ENCODE data around the gene RERE. TPM values are rescaled to one million over a fixed set of nuclear protein-coding genes. Genes with fewer than 3 reads are reported as not detected.
A peak's percentile ranks its signal among the peaks of the same experiment; 100 is the strongest.

RERE gene
- total RNA-seq, 4 donors from 2014 or later = 118 to 244 (median 131) TPM

DNA sequence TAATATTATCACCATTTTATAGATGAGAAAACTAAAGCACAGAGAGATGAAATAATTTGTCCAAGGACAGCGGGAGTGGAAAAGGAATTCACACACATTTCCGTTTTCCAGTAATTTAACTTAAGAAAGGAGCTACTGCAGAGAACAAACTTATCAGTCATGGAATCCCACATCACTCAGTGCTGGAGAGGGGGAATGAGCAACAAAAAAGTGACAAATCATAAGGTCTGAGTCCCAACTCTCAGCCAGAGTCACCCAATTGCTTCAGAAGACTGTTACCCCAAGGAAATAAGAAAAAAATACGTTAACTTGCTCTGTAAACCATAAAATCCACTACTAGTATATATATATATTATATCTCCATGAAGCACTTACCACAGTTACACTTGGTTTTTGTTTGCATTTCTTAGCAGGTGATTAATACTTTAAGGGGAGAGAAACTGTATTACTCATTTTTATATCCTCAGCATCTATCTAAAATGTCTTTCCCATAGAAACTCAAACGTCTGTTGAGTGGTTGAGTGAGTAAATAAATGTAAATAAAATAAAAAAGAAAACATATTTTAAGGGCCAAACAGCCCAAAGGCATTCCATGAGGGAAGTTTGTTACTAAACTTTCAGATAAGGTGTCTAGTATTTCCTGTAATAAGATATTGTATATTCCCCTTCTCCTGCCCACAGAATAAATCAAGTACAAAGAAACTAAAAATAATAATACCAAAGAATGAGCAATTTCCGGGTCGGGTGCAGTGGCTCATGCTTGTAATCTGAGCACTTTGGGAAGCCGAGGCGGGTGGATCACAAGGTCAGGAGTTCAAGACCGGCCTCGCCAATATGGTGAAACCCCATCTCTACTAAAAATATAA lies 422.8 kb downstream of the RERE start:
- H3K27ac ChIP-seq = peak overlapping the region; percentile 30 to 60 (median 46)
- H3K36me3 ChIP-seq = no peaks in the 10 kb centered on the region
- WGBS, 2 donors = 74 to 80% methylated on average over 10 of the region's 10 CpGs
- intact Hi-C loops (cut with DNase I) = no loop called here
- TF ChIP-seq, protein P1, sequence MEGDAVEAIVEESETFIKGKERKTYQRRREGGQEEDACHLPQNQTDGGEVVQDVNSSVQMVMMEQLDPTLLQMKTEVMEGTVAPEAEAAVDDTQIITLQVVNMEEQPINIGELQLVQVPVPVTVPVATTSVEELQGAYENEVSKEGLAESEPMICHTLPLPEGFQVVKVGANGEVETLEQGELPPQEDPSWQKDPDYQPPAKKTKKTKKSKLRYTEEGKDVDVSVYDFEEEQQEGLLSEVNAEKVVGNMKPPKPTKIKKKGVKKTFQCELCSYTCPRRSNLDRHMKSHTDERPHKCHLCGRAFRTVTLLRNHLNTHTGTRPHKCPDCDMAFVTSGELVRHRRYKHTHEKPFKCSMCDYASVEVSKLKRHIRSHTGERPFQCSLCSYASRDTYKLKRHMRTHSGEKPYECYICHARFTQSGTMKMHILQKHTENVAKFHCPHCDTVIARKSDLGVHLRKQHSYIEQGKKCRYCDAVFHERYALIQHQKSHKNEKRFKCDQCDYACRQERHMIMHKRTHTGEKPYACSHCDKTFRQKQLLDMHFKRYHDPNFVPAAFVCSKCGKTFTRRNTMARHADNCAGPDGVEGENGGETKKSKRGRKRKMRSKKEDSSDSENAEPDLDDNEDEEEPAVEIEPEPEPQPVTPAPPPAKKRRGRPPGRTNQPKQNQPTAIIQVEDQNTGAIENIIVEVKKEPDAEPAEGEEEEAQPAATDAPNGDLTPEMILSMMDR (IDR thresholded peaks at IDR 0.05) = no peak
- TF ChIP-seq POLR2A (IDR thresholded peaks at IDR 0.05) = no peak
- no peak overlapping the region for H3K4me3 ChIP-seq (replicated peaks in 1 of 3)
- H3K9me3 ChIP-seq = no peaks in the 10 kb centered on the region
- DNase-seq = no peak
- H3K4me1 ChIP-seq = peaks cover 40 to 78% of the 10 kb centered on the region in 2 donors
- H3K27me3 ChIP-seq = no peaks in the 10 kb centered on the region

DNA sequence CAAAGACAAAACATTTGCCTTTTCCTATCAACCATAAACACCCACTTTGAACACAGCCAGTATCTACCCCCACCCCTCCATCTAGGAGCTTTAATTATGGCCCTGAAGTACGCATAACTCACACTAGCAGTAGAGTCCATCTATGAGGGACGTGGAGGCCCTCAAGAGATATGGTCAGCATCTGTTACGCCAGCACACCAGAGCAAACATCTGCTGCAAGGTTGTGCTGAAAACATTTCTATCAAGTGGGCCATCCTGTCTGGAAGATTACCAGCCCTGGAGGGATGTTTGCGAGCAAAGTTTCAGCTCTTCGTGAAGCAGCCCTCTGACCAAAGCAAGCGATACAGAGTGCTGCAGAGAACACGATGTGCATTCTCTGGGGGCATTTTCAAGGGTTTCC lies 424.9 kb downstream of the RERE start:
- no peaks in the 10 kb centered on the region for H3K9me3 ChIP-seq
- TF ChIP-seq, protein P1 (IDR thresholded peaks at IDR 0.05) = no peak
- TF ChIP-seq POLR2A (IDR thresholded peaks at IDR 0.05) = no peak
- H3K4me1 ChIP-seq = peaks cover 38 to 68% of the 10 kb centered on the region in 2 donors
- no peaks in the 10 kb centered on the region for H3K27me3 ChIP-seq
- no peaks in the 10 kb centered on the region for H3K36me3 ChIP-seq
- no peak overlapping the region for H3K4me3 ChIP-seq (replicated peaks in 1 of 3)
- intact Hi-C loops (cut with DNase I) = no loop called here
- no peak for DNase-seq
- WGBS, 2 donors = 80 to 89% methylated on average over 7 of the region's 7 CpGs
- H3K27ac ChIP-seq = no peak overlapping the region

DNA sequence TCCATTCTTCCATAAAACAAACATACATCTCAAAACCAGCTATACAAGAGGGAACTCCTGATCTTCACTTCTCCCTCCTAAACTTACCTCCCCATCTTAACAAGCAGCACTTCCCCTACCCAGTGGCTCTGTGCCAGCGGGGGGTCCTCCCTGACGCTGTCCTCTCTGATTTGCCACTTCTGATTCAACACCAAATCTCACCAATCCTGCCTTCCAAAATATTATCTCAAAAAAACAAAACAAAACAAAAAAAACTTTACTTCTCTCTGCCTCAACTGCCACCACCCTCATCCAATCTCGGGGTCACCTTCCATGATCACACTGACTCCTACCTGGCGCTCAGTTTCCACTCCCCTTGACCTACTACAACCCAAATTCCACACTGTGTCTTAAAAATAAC lies 426.7 kb downstream of the RERE start:
- H3K36me3 ChIP-seq = no peaks in the 10 kb centered on the region
- no peaks in the 10 kb centered on the region for H3K27me3 ChIP-seq
- WGBS, 2 donors = 51 to 52% methylated on average over 4 of the region's 4 CpGs
- intact Hi-C loops (cut with DNase I) = no loop called here
- H3K9me3 ChIP-seq = no peaks in the 10 kb centered on the region
- peak overlapping the region; percentile 36 to 57 (median 48) for H3K27ac ChIP-seq
- no peak overlapping the region for H3K4me3 ChIP-seq (replicated peaks in 1 of 3)
- TF ChIP-seq, protein P1 (IDR thresholded peaks at IDR 0.05) = no peak
- TF ChIP-seq POLR2A (IDR thresholded peaks at IDR 0.05) = no peak
- H3K4me1 ChIP-seq = peaks cover 19 to 64% of the 10 kb centered on the region in 2 donors
- DNase-seq = no peak

DNA sequence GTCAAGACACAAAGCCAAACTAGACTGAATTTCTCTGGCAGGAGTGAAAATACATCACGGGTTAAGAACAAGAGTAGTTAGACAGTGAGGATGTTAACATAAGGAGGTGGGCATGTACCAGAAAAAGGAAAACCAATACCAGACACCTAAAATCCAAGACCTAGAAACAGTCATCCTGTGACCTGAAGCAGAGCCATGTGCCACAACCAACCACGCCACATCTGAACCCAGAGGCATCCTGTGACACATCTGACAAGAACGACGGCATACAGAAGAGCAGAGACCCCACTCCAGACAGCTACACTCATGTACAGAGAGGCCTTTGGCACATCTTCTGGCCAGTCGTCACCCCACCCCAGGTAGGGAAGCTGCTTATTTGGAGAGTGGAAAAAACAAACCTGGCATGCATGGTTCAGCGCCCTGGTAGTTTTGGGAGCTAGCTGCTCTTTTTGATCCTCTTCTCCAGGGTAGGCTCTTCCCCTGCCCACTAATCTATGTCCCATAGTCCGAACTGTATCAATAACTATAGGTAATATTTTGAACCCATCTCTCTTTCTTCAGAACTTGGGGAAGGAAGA lies 427.4 kb downstream of the RERE start:
- H3K27me3 ChIP-seq = no peaks in the 10 kb centered on the region
- no peak overlapping the region for H3K4me3 ChIP-seq (replicated peaks in 1 of 3)
- H3K4me1 ChIP-seq = peaks cover 21 to 64% of the 10 kb centered on the region in 2 donors
- H3K9me3 ChIP-seq = no peaks in the 10 kb centered on the region
- DNase-seq = peak; percentile 38 to 63
- H3K27ac ChIP-seq = peak overlapping the region in 2 of 3 donors; percentile 15 to 57
- H3K36me3 ChIP-seq = no peaks in the 10 kb centered on the region
- intact Hi-C loops (cut with DNase I) = no loop called here
- TF ChIP-seq POLR2A (IDR thresholded peaks at IDR 0.05) = no peak
- TF ChIP-seq, protein P1 (IDR thresholded peaks at IDR 0.05) = no peak
- 71 to 73% methylated on average over 7 of the region's 7 CpGs for whole genome bisulfite sequencing, 2 donors

All from thyroid gland (tissue), 4 donors.